HEK293 (cell line): ENCODE data around the gene KLHDC3.

Experiments
- CTCF ChIA-PET: fragments of 350-600 bp; formaldehyde crosslinking; extraction: SDS; loops from one replicate; lab custom pipeline; 2021; ENCODE audit warnings: antibody characterized with exemption; lab: Yijun Ruan, JAX
- POLR2A ChIA-PET: fragments of 300-600 bp; formaldehyde crosslinking; extraction: SDS; loops from one replicate; lab custom pipeline; 2020; ENCODE audit warnings: antibody characterized with exemption, inconsistent platforms; lab: Yijun Ruan, JAX
- H3K27ac ChIP-seq: fragments of 200-500 bp; sonication (Bioruptor generic); 2 replicates; pipeline ENCODE4 v1.5.1; 2014; ENCODE audit warnings: low read depth, low read length, control low read depth, inconsistent platforms; ENCODE audit errors: extremely low read depth
- H3K36me3 ChIP-seq, 2 experiments: fragments of 200-500 bp in 1 of 2; sonication (Bioruptor generic) in 1 of 2; 1 replicate in 1 of 2; 2 replicates in 1 of 2; pipeline ENCODE4 v1.5.1; 2014 to 2017; ENCODE audit warnings: inconsistent platforms in 2 of 2, low read length in 2 of 2; ENCODE audit not compliant: control insufficient read depth in 2 of 2, insufficient read depth in 1 of 2
- H3K4me1 ChIP-seq: fragments of 200-500 bp; sonication (Bioruptor generic); 2 replicates; pipeline ENCODE4 v1.5.1; 2014; ENCODE audit warnings: mild to moderate bottlenecking, low read length, inconsistent platforms; ENCODE audit not compliant: control insufficient read depth, insufficient read depth
- H3K4me3 ChIP-seq: 2 replicates; pipeline ENCODE4 v1.5.1; 2011; ENCODE audit warnings: low read depth, mild to moderate bottlenecking, control low read depth, low read length, moderate library complexity
- H3K9me3 ChIP-seq: fragments of 200-500 bp; sonication (Bioruptor generic); 2 replicates; pipeline ENCODE4 v1.5.1; 2014; ENCODE audit warnings: low read depth, low read length, inconsistent platforms; ENCODE audit not compliant: control insufficient read depth, insufficient read depth
- HOXD13 ChIP-seq: sonication (generic); formaldehyde crosslinking; IDR thresholded peaks from 2 replicates; pipeline ENCODE4 v1.8.0; 2022; ENCODE audit warnings: missing genetic modification reagents, borderline replicate concordance
- KLF8 ChIP-seq: fragments of 450-650 bp; formaldehyde crosslinking; IDR thresholded peaks from 2 replicates; pipeline ENCODE4 v1.5.1; 2016; ENCODE audit warnings: missing biosample characterization, missing genetic modification characterization
- KLF9 ChIP-seq: fragments of 450-650 bp; formaldehyde crosslinking; IDR thresholded peaks from 2 replicates; pipeline ENCODE4 v1.5.1; 2016; ENCODE audit warnings: missing biosample characterization, missing genetic modification characterization, low read depth
- SETDB1 ChIP-seq: IDR thresholded peaks from one replicate; pipeline ENCODE4 v1.6.1; 2017; ENCODE audit warnings: mild to moderate bottlenecking, low read length, moderate library complexity, mixed read lengths; ENCODE audit not compliant: insufficient read length
- TRIM28 ChIP-seq: IDR thresholded peaks from 2 replicates; pipeline ENCODE4 v1.6.1; 2011; ENCODE audit warnings: low read length, control low read depth, borderline replicate concordance
- ZNF133 ChIP-seq: fragments of 450-650 bp; formaldehyde crosslinking; IDR thresholded peaks from 2 replicates; pipeline ENCODE4 v1.5.1; 2016; ENCODE audit warnings: missing biosample characterization, missing genetic modification characterization
- ZNF274 ChIP-seq, 2 experiments: fragments of 200-500 bp in 1 of 2; fragments of 450-650 bp in 1 of 2; sonication (Bioruptor generic) in 1 of 2; formaldehyde crosslinking in 1 of 2; IDR thresholded peaks; 2 replicates each; pipeline versions ENCODE4 v1.5.1 to v1.6.1; 2014 to 2016; ENCODE audit warnings: borderline replicate concordance in 1 of 2, inconsistent platforms in 1 of 2, low read length in 1 of 2, missing biosample characterization in 1 of 2, missing genetic modification characterization in 1 of 2
- ZNF280D ChIP-seq: fragments of 450-650 bp; formaldehyde crosslinking; IDR thresholded peaks from 2 replicates; pipeline ENCODE4 v1.5.1; 2016; ENCODE audit warnings: missing biosample characterization, missing genetic modification characterization
- ZNF311 ChIP-seq: fragments of 450-650 bp; formaldehyde crosslinking; IDR thresholded peaks from 2 replicates; pipeline ENCODE4 v1.5.1; 2017; ENCODE audit warnings: missing biosample characterization, missing genetic modification characterization, borderline replicate concordance
- ZNF776 ChIP-seq: fragments of 450-650 bp; formaldehyde crosslinking; IDR thresholded peaks from 2 replicates; pipeline ENCODE4 v1.5.0; 2017; ENCODE audit warnings: missing biosample characterization, missing genetic modification characterization, borderline replicate concordance
- TF ChIP-seq, protein P1 (sequence below): fragments of 450-650 bp; formaldehyde crosslinking; IDR thresholded peaks from 2 replicates; pipeline ENCODE4 v1.5.1; 2016; ENCODE audit warnings: missing biosample characterization, missing genetic modification characterization
- TF ChIP-seq, protein P2 (sequence below): fragments of 450-650 bp; formaldehyde crosslinking; IDR thresholded peaks from 2 replicates; pipeline ENCODE4 v1.5.1; 2017; ENCODE audit warnings: missing biosample characterization, missing genetic modification characterization
- TF ChIP-seq, protein P3 (sequence below): fragments of 450-650 bp; formaldehyde crosslinking; IDR thresholded peaks from 2 replicates; pipeline ENCODE4; 2016; ENCODE audit warnings: missing biosample characterization, missing genetic modification characterization

The KLHDC3 gene

DNA sequence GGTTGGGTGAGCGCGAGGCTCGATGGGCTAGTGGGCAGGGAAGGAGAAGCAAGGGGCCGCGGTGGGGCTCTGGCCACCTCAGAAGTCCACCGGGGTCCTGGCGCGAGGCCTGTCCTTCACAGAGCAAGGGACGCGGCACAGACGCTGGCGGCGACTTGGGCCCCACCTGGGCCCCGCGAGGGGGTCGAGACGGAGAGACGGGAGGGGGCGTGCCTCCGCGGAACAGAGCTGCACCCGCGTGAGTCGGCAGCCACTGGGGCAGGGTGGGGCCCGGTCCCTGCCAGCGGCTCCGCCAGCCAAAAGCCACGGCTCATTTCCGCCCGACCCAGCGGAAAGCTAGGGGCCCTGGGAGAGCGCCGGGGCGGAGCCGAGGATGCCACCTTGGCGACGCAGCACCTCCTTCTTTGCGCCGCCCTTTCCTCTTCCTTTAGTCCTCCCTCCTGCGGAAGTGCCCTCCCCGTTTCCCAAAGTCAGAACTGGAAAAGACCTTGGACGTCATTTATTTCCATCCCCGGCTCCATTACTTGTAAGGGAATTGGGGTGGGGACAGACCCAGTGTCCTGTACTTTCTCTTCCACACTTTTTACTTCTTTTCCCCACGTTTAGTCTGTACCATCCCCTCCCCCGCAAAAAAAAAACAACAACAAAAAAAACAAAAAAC lies 39.6 kb downstream of the KLHDC3 start, which contains the start of gene CUL7 (continued):
- TF ChIP-seq ZNF274 (IDR thresholded peaks at IDR 0.05; ENCODE audit: low read length), result no peak
- no peak for TF ChIP-seq ZNF274 (tag by site-specific recombination; IDR thresholded peaks at IDR 0.05; ENCODE audit: borderline replicate concordance)
- TF ChIP-seq ZNF280D (tag by site-specific recombination), result no peak
- peak; percentile 92 for TF ChIP-seq KLF8 (tag by site-specific recombination)
- 0 out of 2 replicates have a peak, but pooled peaks have one; percentile 8 for TF ChIP-seq HOXD13 (CRISPR knock-in tag)
- TF ChIP-seq, protein P1, sequence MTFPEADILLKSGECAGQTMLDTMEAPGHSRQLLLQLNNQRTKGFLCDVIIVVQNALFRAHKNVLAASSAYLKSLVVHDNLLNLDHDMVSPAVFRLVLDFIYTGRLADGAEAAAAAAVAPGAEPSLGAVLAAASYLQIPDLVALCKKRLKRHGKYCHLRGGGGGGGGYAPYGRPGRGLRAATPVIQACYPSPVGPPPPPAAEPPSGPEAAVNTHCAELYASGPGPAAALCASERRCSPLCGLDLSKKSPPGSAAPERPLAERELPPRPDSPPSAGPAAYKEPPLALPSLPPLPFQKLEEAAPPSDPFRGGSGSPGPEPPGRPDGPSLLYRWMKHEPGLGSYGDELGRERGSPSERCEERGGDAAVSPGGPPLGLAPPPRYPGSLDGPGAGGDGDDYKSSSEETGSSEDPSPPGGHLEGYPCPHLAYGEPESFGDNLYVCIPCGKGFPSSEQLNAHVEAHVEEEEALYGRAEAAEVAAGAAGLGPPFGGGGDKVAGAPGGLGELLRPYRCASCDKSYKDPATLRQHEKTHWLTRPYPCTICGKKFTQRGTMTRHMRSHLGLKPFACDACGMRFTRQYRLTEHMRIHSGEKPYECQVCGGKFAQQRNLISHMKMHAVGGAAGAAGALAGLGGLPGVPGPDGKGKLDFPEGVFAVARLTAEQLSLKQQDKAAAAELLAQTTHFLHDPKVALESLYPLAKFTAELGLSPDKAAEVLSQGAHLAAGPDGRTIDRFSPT (tag by site-specific recombination), result peak; percentile 96
- peak; percentile 98 for TF ChIP-seq KLF9 (tag by site-specific recombination)
- no peak for TF ChIP-seq SETDB1
- TF ChIP-seq, protein P2, sequence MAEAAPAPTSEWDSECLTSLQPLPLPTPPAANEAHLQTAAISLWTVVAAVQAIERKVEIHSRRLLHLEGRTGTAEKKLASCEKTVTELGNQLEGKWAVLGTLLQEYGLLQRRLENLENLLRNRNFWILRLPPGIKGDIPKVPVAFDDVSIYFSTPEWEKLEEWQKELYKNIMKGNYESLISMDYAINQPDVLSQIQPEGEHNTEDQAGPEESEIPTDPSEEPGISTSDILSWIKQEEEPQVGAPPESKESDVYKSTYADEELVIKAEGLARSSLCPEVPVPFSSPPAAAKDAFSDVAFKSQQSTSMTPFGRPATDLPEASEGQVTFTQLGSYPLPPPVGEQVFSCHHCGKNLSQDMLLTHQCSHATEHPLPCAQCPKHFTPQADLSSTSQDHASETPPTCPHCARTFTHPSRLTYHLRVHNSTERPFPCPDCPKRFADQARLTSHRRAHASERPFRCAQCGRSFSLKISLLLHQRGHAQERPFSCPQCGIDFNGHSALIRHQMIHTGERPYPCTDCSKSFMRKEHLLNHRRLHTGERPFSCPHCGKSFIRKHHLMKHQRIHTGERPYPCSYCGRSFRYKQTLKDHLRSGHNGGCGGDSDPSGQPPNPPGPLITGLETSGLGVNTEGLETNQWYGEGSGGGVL, result peak; percentile 41
- TF ChIP-seq ZNF311 (tag by site-specific recombination), result no peak
- TF ChIP-seq ZNF776 (tag by site-specific recombination), result no peak
- no peak for TF ChIP-seq TRIM28

- Histone ChIP-seq H3K9me3 (no peaks in the 10 kb centered on the region), H3K36me3 (peaks cover 19 to 65% of the 10 kb centered on the region in 2 experiments; a peak in 2 of 3 replicates), H3K4me1 (peaks cover 9% of the 10 kb centered on the region), H3K4me3 (no peak overlapping the region), H3K27ac (peak overlapping the region; percentile 85)
- TF ChIP-seq, protein P3, sequence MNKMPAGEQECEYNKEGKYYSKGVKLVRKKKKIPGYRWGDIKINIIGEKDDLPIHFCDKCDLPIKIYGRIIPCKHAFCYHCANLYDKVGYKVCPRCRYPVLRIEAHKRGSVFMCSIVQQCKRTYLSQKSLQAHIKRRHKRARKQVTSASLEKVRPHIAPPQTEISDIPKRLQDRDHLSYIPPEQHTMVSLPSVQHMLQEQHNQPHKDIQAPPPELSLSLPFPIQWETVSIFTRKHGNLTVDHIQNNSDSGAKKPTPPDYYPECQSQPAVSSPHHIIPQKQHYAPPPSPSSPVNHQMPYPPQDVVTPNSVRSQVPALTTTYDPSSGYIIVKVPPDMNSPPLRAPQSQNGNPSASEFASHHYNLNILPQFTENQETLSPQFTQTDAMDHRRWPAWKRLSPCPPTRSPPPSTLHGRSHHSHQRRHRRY (tag by site-specific recombination), result no peak
- TF ChIP-seq ZNF133 (tag by site-specific recombination), result 0 out of 2 replicates have a peak, but pooled peaks have one; percentile 9
- ChIA-PET POLR2A (interaction anchor here (0.5 to 3.3 kb wide), 42 partner anchors 8 to 912 kb away, joined by 3 to 50 read pairs (median 6); partner anchors contain the start of genes C6orf132, CNPY3, CUL9 and GNMT), CTCF (interaction anchor here (0.6 to 1.7 kb wide), 9 partner anchors 35 to 979 kb away, joined by 3 to 8 read pairs (median 3); no protein-coding TSS in a partner anchor)
Observed at GRCh38 chr6:43054206-43054943, 40.3 kb downstream of the KLHDC3 start.
